K562 treated with DMSO at 1 percent for 24 hours (cell line): ENCODE measurements around the gene NHEJ1. TPM values are rescaled to one million over a fixed set of nuclear protein-coding genes. Genes with fewer than 3 reads are reported as not detected.

Experiments
- total RNA-seq: library from RNA; unstranded; fragments of 300-600 nt; gene quantifications from 2 replicates; pipeline ENCODE4 v1.2.3, GENCODE V29; 2022; ENCODE audit warnings: low read depth; ENCODE audit not compliant: insufficient read depth

Gene NHEJ1, protein sequence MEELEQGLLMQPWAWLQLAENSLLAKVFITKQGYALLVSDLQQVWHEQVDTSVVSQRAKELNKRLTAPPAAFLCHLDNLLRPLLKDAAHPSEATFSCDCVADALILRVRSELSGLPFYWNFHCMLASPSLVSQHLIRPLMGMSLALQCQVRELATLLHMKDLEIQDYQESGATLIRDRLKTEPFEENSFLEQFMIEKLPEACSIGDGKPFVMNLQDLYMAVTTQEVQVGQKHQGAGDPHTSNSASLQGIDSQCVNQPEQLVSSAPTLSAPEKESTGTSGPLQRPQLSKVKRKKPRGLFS
- 12.2 and 12.3 TPM in 2 replicates for total RNA-seq

DNA sequence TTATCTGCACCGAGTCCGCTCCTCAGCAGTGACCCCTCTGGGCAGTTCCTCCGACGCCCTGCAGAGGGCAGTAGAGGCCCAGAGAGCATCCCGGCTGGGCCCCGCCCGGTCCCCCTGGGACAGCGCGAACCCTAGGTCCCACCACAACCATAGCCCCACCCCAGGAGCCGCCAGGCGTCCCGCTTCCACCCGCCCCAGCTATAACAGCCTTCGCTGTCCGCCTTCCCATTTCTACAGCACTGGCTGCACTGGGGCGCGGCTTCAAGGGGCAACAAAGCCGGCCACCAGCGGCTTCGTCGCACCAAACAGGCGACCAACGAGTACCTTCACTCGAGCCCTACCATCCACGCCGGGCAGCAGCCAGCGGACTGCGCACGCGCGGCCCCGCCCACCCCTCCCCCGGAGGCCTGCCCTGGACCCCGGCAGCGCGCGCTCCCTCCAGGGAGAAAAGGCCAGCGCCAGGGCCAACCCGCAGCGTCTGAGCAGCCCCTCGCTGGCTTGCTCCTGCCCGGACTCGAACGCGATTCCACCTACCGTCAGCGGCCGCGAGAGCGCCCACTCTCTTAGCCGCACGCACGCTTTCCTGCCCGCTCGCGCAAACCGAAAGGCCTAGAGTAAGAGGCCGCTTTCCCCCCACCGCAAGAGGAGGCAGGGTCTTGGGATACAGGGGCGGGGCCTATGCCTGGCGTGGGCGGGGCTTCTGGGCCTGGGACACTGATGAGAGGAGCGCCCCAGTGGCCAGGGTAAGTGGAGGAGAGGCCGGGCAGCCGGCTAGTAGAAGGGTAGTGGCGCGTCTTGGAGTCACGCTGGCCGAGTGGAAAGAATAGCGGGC, at the start of gene NHEJ1:
NHEJ1 (minus strand) TSS at position 630 of the 832 bp plus-strand sequence. CDS start 2,453 bp downstream, outside the sequence.

DNA sequence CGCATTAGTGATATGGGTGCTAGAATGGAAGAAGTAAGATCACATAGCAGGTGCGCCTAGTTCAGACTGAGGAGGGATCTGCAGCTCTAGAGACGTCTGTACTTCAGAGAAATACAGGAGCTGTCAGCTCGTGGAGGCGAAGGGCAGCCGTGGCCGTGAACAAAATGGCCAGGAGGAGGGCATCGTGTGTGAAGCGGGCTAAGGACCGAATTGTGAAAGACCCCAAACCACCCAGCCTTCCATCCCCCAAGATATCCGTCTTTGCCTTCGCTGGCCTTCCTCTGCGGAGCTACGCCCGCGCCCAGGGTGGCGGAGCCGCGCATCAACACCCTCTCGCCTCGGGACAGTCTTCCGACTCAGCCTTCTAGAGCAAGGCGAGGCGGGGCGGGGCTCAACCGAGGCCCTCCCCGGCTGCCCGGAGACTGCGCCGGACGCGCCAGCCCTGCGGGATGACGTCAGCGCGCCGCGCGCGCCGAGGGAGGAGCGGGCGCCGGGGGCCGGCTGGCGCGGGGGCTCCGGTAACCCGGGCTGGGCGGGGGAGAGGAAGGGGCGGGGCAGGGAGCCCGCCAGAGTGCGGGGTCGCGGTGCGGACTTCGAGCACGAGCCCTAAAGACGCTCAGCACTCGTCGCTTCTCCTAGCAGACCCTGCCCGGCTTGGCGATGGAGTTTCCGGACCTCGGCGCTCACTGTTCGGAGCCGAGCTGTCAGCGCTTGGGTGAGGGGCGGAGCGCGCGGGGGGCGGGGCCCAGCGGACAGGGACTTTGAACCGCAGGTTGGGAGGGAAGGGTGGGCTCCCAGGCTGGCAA, 45.9 kb upstream of the NHEJ1 start, which contains the start of gene ZFAND2B:
ZFAND2B (plus strand) TSS at position 455 of the 806 bp plus-strand sequence; CDS start at position 661, 206 bp downstream.

DNA sequence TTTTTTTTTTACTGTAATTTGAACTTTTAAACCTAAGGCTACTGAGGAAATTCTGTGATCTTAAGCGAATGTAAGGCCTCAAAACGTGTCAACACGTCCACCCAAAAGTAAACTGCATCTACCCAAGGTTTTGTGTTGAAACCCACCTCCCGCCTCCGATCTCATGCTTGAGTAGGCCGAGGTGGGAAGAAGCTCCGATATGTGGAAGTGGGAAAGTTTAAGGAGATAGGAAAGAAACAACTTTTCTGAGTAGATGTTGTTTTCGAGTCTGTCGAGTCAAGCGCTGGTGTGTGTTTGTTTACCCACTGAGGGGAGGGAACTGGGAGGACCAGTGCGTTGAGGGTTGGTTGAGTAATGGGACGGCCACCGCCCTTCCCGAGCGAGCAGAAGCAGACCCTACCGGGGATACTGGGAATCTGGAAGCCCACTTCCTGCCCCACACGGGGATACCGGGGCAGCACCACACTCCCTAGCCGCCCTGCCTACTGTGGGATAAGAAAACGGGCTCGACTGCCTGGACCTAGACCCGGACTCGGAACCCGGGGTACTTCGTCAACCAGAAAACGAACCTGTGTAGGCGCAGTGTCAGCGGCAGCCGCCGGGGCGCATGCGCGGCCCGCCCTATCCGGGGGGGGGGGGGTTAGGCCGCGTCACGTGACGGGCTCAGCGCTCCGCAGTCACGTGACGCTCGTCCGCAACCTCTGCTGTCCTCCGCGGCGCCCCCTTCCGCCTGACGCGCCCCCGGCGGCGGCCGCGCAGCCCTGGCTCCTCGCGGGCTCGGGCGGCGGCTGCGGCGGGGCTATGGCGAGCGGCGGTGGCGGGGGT, 17.1 kb upstream of the NHEJ1 start, which contains the start of gene RETREG2:
RETREG2 (plus strand) TSS at position 724 of the 825 bp plus-strand sequence; CDS start at position 802, 78 bp downstream.

DNA sequence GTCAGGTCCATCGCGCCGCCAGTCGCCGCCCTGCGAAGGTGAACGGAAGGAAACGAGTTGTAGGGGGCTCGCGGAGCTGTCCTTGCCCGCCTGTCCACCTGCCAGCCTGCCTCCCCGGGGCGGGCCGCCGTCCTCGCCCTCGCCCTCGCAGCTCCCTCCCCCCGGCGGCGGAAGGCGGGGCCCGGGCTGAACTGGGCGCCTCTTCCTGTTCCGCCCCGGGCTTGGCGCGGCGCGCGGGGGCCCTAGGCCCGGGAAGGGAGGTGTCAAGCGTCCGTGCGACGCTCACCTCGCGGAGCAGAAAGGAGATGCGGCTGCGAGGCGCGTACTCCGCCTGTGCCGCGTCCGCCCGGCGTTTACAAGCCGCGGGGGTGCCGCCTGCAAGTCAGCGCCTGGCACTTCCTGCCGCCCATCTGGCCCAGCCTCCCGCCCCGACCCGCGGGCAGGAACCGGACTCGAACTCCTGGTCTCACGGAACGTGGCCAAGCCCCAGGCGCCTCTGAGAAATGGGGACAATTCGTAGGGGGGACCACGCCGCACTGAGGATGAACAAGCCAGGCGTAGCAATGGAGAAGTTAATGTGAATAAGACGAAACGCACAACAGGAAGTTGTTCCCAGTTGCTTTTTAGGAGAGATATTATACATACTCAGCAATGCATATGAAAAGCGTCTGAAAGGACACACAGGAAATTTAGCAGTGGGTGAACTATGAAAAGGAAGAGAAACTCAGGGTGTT, 16.4 kb upstream of the NHEJ1 start, which contains the start of gene CNPPD1:
CNPPD1 (minus strand) TSS at position 108 of the 734 bp plus-strand sequence; CDS start at position 11, 97 bp downstream.

DNA sequence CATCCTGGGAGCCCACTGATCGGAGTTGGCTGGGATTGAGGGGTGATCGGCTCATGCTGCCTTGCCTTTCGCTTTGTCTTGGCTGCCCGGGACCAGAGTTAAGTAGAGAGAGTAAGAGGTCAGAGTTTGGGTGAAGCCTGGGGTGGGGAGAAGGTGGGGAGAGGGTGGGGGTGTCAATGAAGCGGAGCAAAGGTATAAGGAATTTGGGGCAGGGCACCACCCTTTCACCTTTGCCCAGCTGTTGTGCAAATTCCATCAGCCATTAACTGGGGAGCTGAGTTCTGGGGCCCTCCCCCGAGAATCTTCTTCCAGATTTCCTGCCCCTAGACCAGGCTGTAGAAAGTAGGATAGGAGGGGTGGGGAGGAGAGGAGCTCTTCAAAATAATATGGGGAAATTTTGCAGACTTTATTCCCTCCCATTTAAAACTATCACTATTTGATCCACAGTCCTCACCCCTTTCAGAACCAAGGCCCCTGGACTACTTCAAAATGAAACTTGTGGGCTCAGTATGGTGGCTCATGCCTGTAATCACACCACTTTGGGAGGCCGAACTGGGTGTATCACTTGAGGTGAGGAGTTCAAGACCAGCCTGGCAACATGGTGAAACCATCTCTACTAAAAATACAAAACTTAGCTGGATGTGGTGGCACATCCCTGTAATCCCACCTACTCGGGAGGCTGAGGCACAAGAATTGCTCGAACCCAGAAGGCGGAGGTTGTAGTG, 9.5 kb upstream of the NHEJ1 start, which contains the start of gene SLC23A3:
SLC23A3 (minus strand) TSS at position 100 of the 725 bp plus-strand sequence; CDS start at position 55, 45 bp downstream.

DNA sequence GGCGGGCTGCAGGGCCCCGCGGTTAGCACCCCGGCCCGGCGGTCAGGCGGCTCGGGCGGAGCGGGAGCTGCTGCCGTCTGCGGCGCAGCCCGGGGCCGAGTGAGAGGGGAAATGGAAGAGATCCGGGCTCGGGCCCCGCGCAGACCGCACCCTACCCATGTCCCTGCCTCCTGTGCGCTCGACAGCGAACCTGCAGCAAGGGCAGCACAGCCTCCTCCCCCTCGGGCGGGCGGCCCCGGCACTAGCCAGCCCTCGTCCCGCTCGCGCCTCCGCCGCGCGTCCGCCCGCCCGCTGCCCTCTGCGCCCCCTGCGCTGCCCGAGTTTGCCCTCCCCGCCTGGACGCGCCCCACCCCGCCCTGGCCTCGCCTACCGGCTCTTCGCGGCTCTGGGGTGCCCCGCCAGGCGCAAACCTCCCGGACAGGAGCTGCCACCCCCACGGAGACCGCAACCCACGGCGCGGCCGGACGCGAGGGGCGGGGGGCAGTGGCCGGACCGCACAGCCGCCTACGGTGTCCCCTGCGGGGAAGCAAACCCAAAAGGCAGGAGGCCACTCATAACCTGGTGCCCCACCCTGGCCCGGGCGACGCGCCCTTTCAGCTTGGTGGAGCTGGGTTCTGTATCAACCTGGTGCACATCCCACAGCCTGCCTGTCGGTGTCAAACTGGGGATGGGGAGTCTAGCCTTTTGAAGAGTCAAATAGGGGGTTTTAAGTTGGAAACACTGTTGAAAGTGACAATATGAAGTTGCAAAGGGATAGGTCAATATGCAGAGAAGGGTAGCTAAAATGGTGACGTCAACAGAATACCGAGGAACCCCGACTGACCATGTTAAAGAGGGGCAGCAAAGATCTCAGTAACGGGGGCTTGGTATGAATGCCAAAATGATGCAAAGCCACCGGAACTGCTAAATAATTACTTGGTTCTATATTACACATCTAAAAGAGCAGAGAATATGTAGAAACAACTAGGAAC, 99.5 kb downstream of the NHEJ1 start, which contains the start of gene IHH:
IHH (minus strand) TSS at position 101 of the 971 bp plus-strand sequence. CDS start 454 bp downstream, outside the sequence.

DNA sequence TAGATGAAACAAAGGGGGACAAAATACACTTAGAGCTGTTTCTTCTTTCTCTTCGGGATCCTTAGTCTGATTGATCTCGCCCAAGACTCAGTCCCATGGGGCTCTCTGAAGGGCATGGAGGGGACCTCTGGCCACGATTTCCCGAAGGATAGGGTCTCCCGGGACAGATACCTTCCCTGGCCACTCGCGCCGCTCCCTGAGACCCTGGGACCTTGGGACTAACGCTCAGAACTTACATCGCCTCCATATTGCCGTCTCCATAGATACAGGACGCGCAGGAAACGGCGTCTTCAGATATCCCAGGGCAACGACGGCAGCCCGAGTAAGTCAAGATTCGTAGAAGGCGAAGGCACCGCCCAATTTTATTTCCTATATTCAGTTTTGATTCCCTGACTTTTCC, 119.4 kb downstream of the NHEJ1 start, which contains the start of gene CFAP65:
CFAP65 (minus strand) TSS at position 265 of the 400 bp plus-strand sequence. CDS start 2,468 bp downstream, outside the sequence.

Other genes starting within 250 kb of the NHEJ1 start
- gene CDK5R2, start 201.1 kb downstream of the NHEJ1 start, total RNA-seq, result 0.57 and 0.76 TPM in 2 replicates
- gene FEV, start 175.6 kb downstream of the NHEJ1 start, total RNA-seq, result 0.69 and 0.71 TPM in 2 replicates
- not detected in 2 replicates for gene CRYBA2, start 167.4 kb downstream of the NHEJ1 start, total RNA-seq
- gene CFAP65, start 119.3 kb downstream of the NHEJ1 start, total RNA-seq, result not detected in 2 replicates
- gene IHH, start 99.9 kb downstream of the NHEJ1 start, total RNA-seq, result not detected in 2 replicates
- 0.38 and 0.43 TPM in 2 replicates for gene SLC23A3, start 9.2 kb upstream of the NHEJ1 start, total RNA-seq
- 65.7 and 71.2 TPM in 2 replicates for gene CNPPD1, start 16.1 kb upstream of the NHEJ1 start, total RNA-seq
- gene RETREG2, start 17.5 kb upstream of the NHEJ1 start, total RNA-seq, result 34.7 and 36.3 TPM in 2 replicates
- 39.5 and 43.7 TPM in 2 replicates for gene ZFAND2B, start 46.0 kb upstream of the NHEJ1 start, total RNA-seq
- 21.7 and 26.6 TPM in 2 replicates for gene ABCB6, start 58.1 kb upstream of the NHEJ1 start, total RNA-seq
- 39.6 and 40.5 TPM in 2 replicates for gene ATG9A, start 68.8 kb upstream of the NHEJ1 start, total RNA-seq
- 27.6 and 28.6 TPM in 2 replicates for gene ANKZF1, start 69.0 kb upstream of the NHEJ1 start, total RNA-seq
- 5.0 and 5.2 TPM in 2 replicates for gene GLB1L, start 84.6 kb upstream of the NHEJ1 start, total RNA-seq
- gene STK16, start 84.7 kb upstream of the NHEJ1 start, total RNA-seq, result 19.6 and 19.8 TPM in 2 replicates
- gene TUBA4B, start 92.4 kb upstream of the NHEJ1 start, total RNA-seq, result not detected in 2 replicates
- 88.8 and 98.5 TPM in 2 replicates for gene TUBA4A, start 93.1 kb upstream of the NHEJ1 start, total RNA-seq
- gene DNAJB2, start 118.6 kb upstream of the NHEJ1 start, total RNA-seq, result 34.4 and 41.9 TPM in 2 replicates
- 0.42 TPM in 1 of 2 replicates, not detected in the other for gene PTPRN, start 148.6 kb upstream of the NHEJ1 start, total RNA-seq
- not detected in 2 replicates for gene RESP18, start 171.9 kb upstream of the NHEJ1 start, total RNA-seq
- gene DNPEP, start 227.1 kb upstream of the NHEJ1 start, total RNA-seq, result 73.1 and 77.1 TPM in 2 replicates